Parathyroid adenoma (tissue), 2 donors: Measurements from ENCODE around the gene FBN2.
"Not testable (repeated sequence)": the region's sequence is repeated elsewhere in the genome, so short reads cannot be mapped to it uniquely, and the experiment has no call there.

Source experiments
- H2AFZ ChIP-seq: fragments of 300-600 bp; sonication (generic); one replicate; pipeline ENCODE4 v1.7.0; 2017; ENCODE audit warnings: antibody characterized with exemption, mild to moderate bottlenecking
- H3K27ac ChIP-seq: fragments of 300-600 bp; sonication (generic); one replicate; pipeline ENCODE4 v1.7.0; 2017
- H3K27me3 ChIP-seq: fragments of 300-600 bp; sonication (generic); one replicate; pipeline ENCODE4 v1.7.0; 2017; ENCODE audit warnings: low read length; ENCODE audit not compliant: control insufficient read depth, insufficient read depth
- H3K36me3 ChIP-seq: fragments of 300-600 bp; sonication (generic); one replicate; pipeline ENCODE4 v1.7.0; 2017; ENCODE audit warnings: low read length; ENCODE audit not compliant: control insufficient read depth, insufficient read depth
- H3K4me1 ChIP-seq: fragments of 300-600 bp; sonication (generic); one replicate; pipeline ENCODE4 v1.7.0; 2017; ENCODE audit warnings: control low read depth
- H3K4me2 ChIP-seq: fragments of 300-600 bp; sonication (generic); one replicate; pipeline ENCODE4 v1.7.0; 2017; ENCODE audit warnings: low read length
- H3K4me3 ChIP-seq: fragments of 300-600 bp; sonication (generic); one replicate; pipeline ENCODE4 v1.7.0; 2017; ENCODE audit warnings: low read depth, low read length
- H3K79me2 ChIP-seq: fragments of 300-600 bp; sonication (generic); one replicate; pipeline ENCODE4 v1.7.0; 2017; ENCODE audit warnings: control low read depth
- H3K9ac ChIP-seq: fragments of 300-600 bp; sonication (generic); one replicate; pipeline ENCODE4 v1.7.0; 2017; ENCODE audit warnings: mild to moderate bottlenecking
- H3K9me3 ChIP-seq: fragments of 300-600 bp; sonication (generic); one replicate; pipeline ENCODE4 v1.7.0; 2017; ENCODE audit warnings: low read length; ENCODE audit not compliant: control insufficient read depth
- CTCF ChIP-seq: fragments of 300-600 bp; sonication (generic); IDR thresholded peaks from one replicate; pipeline ENCODE4 v1.7.0; 2017; ENCODE audit warnings: antibody characterized with exemption, mild to moderate bottlenecking
- donor health status: primary hyperparathyroidism.

FBN2 gene

GRCh38 chr5:128506643-128507042 lies 31.4 kb downstream of the FBN2 start:
- Histone ChIP-seq H3K27me3 (no peaks in the 10 kb centered on the region), H3K36me3 (no peaks in the 10 kb centered on the region), H3K4me3 (no peak overlapping the region), H3K27ac (no peak overlapping the region), H3K4me1 (no peaks in the 10 kb centered on the region), H3K9ac (no peak overlapping the region), H3K9me3 (no peaks in the 10 kb centered on the region), H2AFZ (no peak overlapping the region), H3K4me2 (no peak overlapping the region), H3K79me2 (no peaks in the 10 kb centered on the region)
- TF ChIP-seq CTCF, result no peak

DNA sequence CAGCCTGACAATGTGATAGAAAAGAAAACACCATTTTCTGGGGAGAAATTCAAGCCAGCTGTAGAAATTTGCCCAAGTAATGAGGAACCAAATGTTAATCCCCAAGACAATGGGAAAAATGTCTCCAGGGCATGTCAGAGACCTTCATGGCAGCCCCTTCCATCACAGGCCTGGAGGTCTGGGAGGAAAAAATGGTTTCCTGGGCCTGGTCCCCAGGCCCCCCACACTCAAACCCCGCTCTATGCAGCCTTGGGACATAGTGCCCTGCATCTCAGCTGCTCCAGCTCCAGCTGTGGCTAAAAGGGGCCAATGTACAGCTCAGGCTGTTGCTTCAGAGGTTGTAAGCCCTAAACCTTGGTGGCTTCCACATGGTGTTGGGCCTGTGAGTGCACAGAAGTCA lies 34.3 kb downstream of the FBN2 start:
- H3K36me3 ChIP-seq, H3K4me2 ChIP-seq, H2AFZ ChIP-seq, H3K4me1 ChIP-seq, H3K9me3 ChIP-seq, H3K79me2 ChIP-seq, H3K27ac ChIP-seq, H3K27me3 ChIP-seq, H3K4me3 ChIP-seq, H3K9ac ChIP-seq: not testable (repeated sequence)

DNA sequence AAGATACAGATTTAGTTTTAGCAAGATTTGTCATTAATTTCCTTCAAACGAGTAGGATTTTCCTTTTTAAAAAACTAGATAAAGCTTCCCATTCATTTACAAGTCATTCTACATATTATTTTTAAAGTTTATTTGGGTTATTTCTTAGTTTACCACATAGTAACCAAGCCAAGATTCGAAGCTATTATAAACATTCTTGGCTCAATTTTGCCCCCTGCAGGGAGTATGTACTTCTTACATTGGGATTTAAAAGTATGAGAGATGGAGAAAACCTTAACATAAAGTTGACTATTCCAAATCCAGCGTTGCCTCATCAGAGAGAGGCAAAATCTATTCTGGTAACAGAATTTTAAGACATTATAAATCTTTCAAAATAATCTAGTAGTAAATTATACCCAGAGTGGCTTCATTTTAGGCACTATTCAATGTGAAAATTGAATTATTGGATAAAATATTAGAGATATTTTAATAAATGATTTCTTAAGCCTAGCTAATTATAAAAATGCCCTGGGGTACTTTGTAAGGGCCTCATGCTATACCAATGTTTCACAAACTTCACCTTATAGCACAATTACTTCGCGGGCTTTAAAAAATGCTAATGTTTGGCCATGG lies 39.1 kb downstream of the FBN2 start:
- Histone ChIP-seq H3K4me3 (no peak overlapping the region), H2AFZ (no peak overlapping the region), H3K36me3 (no peaks in the 10 kb centered on the region), H3K27ac (no peak overlapping the region), H3K9ac (no peak overlapping the region), H3K4me2 (no peak overlapping the region), H3K27me3 (no peaks in the 10 kb centered on the region), H3K4me1 (no peaks in the 10 kb centered on the region), H3K9me3 (no peaks in the 10 kb centered on the region), H3K79me2 (no peaks in the 10 kb centered on the region)
- no peak for TF ChIP-seq CTCF

GRCh38 chr5:128494516-128494915 lies 43.5 kb downstream of the FBN2 start:
- no peaks in the 10 kb centered on the region for H3K4me1 ChIP-seq
- H3K27ac ChIP-seq, result no peak overlapping the region
- no peak overlapping the region for H2AFZ ChIP-seq
- no peaks in the 10 kb centered on the region for H3K27me3 ChIP-seq
- H3K36me3 ChIP-seq, result no peaks in the 10 kb centered on the region
- H3K4me2 ChIP-seq, result no peak overlapping the region
- no peaks in the 10 kb centered on the region for H3K9me3 ChIP-seq
- no peaks in the 10 kb centered on the region for H3K79me2 ChIP-seq
- no peak overlapping the region for H3K4me3 ChIP-seq
- TF ChIP-seq CTCF, result no peak
- no peak overlapping the region for H3K9ac ChIP-seq

GRCh38 chr5:128493657-128494329 lies 44.3 kb downstream of the FBN2 start:
- Histone ChIP-seq H3K79me2 (no peaks in the 10 kb centered on the region), H3K9ac (no peak overlapping the region), H3K27ac (no peak overlapping the region), H3K4me3 (no peak overlapping the region), H2AFZ (no peak overlapping the region), H3K9me3 (no peaks in the 10 kb centered on the region), H3K4me2 (no peak overlapping the region), H3K36me3 (no peaks in the 10 kb centered on the region), H3K27me3 (no peaks in the 10 kb centered on the region), H3K4me1 (no peaks in the 10 kb centered on the region)
- no peak for TF ChIP-seq CTCF
